Measurements from ENCODE around the gene CMSS1.

GRCh38 chr3:100207886-100208285 is 390.2 kb downstream of the CMSS1 start:
- TF ChIP-seq POLR2A (IDR thresholded peaks at IDR 0.05) (no peak), CTCF (IDR thresholded peaks at IDR 0.05) (no peak)

Data from adrenal gland (tissue), 5 donors.